Colon (tissue), 2 donors: Measurements from ENCODE around the gene NEIL1.
"Not testable (repeated sequence)": the region's sequence is repeated elsewhere in the genome, so short reads cannot be mapped to it uniquely, and the experiment has no call there.

Experiments used
- FAIRE-seq: peaks from 2 replicates; lab custom pipeline; 2012; peaks lifted over from hg19 to GRCh38; lab: Jason Lieb, UNC
- donor health status: control.
- donor health status: control.

Gene NEIL1, protein sequence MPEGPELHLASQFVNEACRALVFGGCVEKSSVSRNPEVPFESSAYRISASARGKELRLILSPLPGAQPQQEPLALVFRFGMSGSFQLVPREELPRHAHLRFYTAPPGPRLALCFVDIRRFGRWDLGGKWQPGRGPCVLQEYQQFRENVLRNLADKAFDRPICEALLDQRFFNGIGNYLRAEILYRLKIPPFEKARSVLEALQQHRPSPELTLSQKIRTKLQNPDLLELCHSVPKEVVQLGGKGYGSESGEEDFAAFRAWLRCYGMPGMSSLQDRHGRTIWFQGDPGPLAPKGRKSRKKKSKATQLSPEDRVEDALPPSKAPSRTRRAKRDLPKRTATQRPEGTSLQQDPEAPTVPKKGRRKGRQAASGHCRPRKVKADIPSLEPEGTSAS

DNA sequence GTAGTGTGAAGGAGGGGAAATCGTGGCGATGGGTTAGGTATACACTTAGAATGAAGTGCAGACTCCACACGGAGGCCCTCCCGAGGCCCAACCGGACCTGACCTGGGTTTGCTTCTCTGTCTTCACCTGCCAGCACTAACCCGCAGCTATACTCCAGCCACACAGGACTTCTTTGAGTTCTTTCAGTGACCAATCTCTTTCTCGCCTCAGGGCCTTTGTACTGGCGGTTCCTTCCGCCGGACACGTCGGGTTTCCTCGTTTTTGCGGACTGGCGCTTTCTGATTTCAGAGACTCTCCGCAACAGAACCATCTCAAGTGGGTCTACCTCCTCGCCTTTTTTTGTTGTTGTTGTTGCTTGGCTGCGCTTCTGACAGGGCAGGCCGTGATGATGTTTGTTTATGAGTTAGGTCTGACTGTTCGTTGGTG is at the start of gene NEIL1:
Gene NEIL1, plus strand, starts transcription at position 244 of the 426 bp plus-strand sequence. CDS start 1,867 bp downstream, outside the sequence.
- no peak for FAIRE-seq

DNA sequence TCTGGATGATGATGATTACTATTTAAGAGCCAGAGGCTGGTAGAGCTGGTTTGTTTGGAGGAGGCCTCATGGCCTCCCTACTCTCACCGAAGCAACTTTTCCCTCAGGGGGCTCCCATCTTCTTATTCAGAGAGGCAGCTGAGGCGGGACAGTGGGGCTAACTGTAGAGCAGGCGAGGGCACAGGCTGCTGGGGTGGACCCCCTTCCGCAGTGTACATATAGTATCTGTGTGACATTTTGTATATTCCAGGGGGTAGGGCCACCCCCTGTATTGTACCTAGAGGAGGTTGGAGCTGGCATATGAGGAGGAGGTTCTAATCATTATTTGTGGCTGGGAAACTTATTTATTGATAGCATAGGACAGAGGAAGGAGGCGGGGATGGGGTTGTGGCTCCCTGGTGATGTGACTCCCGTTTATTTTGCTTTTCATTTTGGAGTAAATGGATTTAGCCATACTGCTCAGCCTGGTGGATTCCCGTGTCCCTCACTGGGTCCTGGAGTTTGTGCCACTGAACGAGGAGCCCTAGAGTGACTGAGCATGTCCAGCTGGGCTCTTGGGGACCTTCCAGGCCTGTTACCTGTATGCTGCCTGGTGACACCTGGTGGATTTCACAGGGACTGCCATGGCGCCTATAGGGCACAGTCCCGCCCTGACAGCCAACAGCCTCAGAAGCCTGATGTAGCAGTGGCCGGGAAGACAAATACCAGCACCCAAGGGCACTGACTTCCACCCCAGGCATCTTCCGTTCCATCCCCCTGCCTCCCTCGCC is 48.1 kb upstream of the NEIL1 start:
- FAIRE-seq, result not testable (repeated sequence)

DNA sequence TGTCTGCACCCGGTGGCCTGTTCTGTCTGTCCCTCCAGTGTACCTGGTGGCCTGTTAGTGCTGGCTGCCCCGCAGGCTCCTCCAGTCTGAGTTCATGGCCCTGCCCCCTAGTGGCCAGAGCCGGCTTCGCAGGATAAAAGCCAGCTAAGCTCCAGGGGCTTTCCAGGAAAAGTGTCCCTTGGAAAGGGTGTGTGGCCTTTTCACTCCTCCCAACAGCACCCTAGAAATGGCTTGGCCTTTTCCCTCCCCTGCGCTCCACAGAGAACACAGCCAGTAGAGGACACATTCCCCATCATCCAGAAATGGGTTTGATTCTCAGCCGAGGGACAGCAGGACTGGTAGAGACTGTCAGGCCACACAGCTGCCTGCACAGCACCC is 47.5 kb upstream of the NEIL1 start:
- not testable (repeated sequence) for FAIRE-seq

DNA sequence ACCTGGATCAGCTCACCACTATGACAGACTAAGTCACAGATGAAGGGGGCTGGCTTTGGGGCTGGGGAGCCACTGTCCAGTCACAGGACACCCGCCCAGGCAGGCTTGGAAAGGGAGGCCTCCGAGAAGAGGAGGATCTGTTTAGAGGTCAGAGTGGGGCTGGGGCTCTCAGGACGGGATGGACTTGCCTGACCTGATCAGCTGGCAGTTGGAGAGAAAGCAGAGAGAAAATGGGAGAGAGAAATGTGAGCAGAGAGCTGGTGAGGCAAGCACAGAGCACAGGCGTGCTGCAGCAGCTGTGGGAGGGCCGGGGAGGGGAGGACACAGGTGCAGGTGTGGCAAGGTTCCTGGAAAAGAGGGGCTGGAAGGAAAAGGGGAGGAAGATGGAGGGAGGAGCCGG is 46.8 kb upstream of the NEIL1 start:
- FAIRE-seq, result not testable (repeated sequence)

DNA sequence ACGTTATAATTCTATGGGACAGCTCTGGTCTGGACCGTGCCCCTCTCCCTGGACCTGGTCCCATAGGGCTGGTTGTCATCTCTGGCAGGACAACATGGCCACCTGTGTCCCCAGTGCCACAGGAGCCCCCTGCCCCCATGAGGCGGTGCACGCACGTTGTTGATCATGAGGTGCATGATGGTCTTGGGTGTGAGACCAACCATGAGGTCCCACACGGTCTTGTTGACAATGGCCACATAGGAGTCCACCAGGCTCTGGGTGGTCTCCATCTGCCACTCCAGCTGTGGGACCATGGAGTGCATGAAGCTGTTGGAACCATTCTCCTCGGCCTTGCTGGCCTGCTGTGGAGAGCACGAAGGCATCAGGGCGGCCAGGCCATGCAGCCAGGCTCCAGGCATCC is 44.5 kb upstream of the NEIL1 start:
- FAIRE-seq, result no peak

DNA sequence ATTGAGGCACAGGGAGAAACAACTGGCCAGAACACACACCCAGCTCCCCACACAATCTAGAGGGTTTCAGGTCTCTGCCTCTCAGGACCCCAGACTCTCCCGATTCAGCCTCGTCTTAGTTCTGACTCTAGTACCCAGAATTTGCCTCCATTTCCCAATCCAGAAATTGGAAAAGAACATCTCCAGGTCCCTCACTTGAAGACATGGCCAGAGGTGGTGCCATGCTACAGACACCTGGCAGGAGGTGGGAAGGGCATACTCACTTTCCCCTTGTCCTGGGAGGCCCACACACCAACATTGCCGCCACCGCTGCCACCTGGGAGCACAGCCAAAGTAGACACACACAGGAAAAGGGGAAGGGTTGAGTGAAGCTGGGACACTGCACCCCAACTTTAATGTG is 44.1 kb upstream of the NEIL1 start:
- not testable (repeated sequence) for FAIRE-seq

DNA sequence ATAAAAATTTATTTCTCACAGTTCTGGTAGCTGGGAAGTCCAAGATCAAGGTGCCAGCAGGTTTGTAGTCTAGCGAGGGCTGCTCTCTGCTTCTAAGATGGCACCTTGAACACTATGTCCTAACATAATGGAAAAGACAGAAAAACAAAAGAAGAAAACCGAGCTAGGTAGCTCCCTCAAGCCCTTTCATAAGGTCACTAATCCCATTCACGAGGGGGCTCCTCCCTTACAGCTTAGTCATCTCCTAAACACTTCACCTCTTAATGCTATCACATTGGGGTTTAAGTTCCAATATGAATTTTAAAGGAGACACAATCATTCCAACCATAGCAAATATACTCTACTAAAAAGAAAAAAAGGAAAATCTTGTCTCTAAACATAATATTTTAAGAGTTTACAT is 40.7 kb upstream of the NEIL1 start:
- FAIRE-seq, result no peak

DNA sequence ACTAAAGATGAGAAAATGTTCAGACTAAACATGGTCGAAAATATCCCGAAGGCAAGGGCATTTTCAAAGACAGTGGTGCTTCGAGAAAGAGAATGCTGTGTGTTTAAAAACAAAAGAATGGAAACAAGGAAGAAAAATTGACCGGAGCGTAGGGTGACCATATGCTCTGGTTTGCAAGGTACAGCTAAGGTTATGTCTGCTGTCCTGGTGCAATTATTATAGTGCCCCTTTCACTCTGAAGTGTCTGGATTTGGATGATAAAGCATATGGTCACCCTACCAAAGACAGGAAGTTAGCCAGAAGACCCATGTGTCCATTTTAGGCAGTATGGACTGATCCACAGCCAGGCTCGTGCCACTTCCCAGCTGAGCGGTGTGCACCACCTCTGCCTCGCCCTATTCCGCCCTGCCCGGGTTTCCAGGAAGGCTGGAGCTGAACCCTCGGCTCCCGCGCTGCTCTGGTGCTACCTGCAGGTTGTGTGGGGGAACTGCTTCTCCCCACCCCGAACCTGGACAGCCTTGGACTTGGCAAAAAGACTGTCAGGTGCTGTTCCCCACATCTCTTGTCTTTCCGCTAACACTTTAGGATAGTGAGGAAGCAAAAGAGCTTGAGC is 39.0 kb upstream of the NEIL1 start:
- no peak for FAIRE-seq

DNA sequence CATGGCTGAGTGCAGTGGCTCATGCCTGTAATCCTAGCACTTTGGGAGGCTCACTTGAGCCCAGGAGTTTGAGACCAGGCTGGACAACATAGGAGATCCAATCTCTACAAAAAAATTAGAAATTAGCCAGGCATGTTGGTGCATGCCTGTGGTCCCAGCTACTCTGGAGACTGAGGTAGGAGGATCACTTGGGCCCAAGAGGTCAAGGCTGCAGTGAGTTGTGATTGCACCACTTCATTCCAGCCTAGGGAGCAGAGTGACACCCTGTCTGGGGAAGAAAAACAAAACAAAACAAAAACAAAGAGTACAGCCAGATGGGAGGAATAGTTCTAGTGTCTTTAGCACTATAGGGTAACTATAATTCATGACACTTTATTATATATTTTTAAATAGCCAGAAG is 37.1 kb upstream of the NEIL1 start:
- no peak for FAIRE-seq

DNA sequence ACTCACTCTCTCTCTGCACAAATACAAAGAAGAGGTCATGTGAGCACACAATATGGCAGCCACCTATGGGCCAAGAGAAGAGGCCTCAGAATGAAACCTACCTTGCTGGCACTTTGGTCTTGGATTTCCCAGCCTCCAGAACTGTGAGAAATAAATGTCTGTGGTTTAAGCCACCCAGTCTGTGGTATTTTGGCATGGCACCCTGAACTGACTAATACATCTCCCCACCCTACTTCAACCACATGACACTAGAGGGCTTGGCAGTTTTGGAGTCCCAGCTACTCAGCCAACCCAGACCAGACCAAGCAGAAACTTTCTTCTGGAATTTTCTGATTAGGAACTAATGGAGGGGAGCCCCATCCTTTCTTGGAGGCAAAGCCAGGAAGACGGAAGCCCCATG is 34.3 kb upstream of the NEIL1 start:
- FAIRE-seq, result not testable (repeated sequence)

DNA sequence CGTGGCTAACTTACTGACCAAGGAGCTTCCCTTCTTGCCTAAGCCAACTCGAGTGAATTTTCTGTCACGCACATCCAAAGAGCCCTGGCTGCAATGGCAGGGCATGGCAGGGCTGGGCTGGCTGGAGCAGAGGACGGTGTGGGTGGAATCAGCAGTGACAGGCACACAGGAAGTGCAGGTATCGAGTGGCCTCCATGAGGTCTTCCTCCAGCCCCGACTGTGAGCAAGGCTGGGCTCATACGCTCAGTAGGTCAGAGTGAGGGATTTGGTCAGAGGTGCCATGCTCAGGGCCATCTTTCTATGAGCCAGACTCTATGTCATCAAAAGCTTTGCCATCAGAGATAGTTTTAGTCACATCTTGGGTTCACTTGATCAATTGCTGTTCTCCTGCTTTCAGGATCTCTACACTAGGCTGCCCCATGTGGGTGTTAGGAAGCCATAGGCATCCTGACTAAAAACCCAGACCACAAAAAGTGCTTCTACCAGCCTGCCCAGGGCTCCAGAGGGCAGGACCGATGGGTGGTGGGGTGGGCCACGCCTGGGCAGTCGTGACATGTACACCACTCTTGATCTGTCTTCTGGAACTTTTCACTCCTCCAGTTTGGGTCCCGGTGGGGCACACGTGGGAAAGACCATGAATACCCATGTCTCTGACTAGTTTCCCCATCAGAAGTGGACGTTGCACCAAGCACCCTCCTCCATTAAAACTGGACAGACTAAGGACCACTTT is 33.6 kb upstream of the NEIL1 start:
- no peak for FAIRE-seq

DNA sequence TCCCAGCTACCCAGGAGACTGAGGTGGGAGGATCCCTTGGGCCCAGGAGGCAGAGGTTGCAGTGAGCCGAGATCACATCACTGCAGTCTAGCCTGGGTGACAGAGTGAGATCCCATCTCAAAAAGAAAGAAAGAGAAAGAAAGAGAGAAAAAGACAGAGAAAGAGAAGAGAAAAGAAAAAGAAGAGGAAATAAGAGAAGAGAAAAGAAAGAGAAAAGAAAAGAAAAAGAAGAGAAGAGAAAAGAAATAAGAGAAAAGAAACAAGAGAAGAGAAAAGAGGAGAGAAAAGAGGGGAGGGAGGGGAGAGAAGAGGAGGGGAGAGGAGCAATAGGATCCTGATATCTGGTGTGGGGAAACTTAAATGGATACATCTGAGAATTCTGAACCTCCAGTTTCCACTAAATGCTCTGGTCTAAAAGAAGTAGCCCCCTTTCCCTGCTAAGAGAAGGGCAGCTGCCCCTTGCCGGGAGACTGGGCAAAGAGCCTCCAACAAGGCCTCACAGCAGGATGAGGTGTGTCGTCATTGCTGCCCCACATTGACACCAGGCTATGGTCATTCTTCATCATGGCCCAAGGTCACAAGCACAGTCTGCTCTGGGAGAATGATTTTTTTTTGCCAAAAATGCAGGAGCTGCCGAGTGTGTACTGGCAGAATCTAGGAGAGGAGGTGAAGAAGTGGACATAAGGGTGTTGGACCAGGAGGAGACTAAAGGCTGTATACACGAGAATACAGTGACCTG is 32.1 kb upstream of the NEIL1 start:
- no peak for FAIRE-seq

DNA sequence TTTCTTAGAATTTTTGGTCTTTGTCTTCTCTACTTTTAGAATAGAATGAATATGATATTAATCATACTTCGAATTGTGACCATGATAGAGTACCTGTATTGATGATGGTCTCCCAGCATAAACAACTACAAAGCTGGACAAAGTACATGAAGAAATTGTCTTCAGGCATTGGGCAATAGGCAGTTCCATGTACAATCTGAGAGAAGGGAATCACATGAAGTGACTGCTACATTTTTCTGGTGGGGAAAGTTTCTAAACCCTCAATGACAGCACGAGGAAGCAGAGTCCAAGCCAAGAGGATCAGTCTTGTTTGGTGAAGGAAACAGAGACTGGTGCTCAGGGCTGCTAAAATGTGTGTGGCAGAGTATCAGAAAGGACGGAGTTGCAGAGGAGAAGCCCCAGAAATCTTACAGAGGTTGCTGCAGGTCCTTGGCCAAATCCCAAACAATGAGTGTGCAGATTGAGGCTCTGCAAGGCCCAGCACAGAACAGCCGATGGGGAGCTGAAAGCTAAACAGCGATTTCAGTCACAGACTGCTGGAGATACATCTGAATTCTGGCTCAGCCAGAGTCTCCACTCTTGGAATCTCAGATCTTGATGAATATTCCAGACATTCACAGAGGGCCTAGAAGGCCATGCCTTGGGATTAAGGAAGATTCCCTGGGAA is 27.5 kb upstream of the NEIL1 start:
- FAIRE-seq, result not testable (repeated sequence)

DNA sequence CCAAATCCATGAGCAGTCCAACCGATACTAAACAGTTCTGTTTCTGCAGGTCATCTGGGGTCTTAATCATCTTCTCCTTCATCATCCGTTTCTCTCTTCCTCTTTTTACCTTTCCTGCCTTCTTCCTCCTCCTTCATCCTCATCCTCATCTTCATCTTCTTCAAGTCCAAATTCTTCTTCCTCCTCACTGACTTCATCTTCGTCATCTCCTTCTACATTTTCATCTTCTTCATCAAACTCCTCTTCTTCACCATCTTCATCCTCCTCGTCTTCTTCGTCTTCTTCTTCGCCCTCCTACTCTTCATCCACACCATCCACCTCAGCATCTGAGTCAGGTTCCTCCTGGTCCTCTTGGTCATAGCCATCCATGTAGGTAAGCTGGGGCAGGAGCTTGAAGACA is 25.1 kb upstream of the NEIL1 start:
- FAIRE-seq, result no peak

DNA sequence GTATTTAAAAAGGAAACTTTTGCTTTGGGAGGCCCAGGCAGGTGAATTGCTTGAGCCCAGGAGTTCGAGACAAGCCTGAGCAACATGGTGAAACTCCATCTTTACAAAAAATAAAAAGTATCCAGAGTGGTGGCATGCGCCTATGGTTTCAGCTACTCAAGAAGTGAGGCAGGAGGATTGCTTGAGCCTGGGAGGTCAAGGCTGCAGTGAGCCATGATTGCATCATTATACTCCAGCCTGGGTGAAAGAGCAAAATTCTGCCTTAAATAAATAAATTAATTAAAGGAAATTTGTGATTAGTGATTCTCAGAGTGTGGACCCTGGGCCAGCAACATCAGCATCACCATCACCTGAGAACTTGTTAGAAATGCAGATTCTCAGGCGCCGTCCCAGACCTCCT is 20.9 kb upstream of the NEIL1 start:
- FAIRE-seq, result no peak

DNA sequence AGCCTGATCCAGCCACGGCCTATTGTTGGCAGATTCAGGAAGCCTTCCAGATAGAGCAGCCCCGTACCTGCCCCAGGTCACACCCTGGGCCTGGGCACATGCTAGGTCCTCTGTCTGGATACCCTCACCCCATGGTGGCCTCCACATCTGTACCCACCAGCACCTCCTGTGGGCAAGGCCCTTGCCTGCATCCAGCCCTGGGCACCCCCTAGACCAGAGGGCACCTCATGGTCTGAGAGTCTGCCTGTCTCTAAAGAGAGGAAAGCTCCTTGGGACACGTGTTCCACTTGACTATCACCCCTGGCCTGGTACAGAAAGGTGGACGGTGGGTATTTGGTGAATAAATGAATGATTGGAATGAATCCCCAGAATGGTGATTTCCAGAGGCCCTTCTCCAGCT is 19.8 kb upstream of the NEIL1 start:
- no peak for FAIRE-seq

DNA sequence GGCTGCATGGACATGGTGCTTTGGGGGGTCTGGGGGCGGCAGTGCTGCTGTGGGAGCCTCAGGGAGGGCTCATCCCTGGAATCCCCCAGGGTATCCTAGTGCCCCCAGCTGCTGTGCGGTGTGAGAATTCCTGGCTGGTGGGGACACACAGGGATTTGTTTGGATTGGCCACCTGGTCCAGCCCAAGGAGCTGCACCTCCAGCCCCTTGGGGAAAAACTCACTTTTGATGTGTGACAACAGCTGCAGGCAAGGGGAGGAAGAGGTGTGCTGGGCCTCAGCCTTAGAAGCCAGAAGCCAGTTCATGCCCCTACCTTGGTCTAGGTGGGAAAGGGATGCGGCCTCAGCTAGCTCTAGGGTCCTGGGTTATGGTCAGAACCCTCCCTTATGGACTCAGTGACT is 19.3 kb upstream of the NEIL1 start:
- FAIRE-seq, result no peak

DNA sequence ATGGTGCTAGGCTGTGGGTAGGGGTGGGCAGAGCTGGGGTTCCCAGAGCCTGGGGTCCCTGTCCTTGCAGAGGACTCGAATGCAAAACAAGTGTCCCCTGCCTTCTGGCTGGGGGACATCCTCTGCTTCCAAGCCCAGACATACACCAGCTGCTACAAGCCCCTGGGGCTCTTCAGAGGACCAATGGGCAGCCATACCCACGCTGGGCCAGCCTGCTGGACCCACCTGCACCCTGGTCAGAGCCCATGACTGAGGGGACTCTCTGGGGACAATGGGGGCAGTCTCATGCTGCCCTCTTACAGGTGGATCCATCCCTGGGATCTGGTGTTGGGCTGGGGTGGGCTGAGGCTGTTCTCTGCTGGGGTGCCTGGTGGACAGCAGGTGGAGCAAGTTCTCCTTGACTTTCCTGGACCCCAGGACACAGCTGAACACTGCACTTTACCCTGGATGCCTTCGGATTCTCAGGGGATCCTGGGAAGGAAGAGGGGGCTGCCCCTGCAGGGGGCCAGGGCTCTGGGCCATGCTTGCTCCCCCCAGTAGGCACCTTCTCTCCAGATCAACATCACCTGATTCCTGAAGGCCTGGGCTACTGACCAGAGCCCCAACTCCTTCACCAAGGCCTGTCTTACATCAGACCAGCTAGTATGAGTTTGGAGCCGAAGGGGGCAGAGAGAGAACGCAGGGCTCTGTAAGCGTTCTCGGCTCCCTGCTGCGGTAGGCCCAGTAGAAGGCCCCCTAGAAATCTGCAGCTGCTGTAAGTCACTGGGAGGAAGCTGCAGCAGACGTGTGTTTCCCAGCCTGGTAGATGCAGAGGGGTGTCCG is 18.1 kb upstream of the NEIL1 start:
- no peak for FAIRE-seq

DNA sequence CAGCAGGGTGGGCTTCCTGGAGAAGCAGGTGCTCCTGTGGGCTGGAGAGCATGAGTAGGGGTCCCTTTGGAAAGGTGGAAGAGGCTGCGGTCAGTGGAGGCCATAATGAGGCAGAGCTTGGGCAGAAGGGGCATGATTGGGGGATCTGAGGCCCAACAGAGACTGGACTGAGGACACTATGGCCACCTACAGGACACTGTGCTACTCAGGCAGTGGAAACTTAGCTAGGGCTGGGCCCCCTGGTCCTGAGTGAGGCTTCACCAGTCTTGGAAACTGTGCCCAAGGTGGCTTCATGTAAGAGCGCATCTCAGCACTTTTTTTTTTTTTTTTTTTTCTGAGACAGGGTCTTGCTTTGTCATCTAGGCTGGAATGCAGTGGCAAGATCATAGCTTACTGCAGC is 17.3 kb upstream of the NEIL1 start:
- FAIRE-seq, result no peak

DNA sequence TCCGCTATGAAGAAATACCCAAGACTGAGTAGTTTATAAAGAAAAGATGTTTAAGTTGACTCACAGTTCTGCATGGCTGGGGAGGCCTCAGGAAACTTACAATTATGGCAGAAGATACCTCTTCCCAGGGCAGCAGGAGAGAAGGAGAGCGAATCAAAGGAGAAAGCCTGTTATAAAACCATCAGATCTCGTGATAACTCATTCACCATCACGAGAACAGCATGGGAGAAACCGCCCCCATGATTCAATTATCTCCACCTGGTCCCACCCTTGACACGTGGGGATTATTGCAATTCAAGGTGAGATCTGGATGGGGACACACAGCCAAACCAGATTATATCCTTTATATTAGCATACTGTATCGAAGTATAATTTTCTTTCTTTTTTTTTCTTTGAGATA is 14.7 kb upstream of the NEIL1 start:
- not testable (repeated sequence) for FAIRE-seq
